SK-N-SH (cell line): ENCODE data around the gene ADD3. TPM values are rescaled to one million over a fixed set of nuclear protein-coding genes. Genes with fewer than 3 reads are reported as not detected.

Source experiments
- CTCF ChIA-PET: fragments of 300-600, 350-600 bp; formaldehyde crosslinking; extraction: SDS; loops from one replicate; lab custom pipeline; 2021; lab: Yijun Ruan, JAX
- POLR2A ChIA-PET: fragments of 350-600 bp; sonication (Branson Sonifier 250); formaldehyde crosslinking; extraction: SDS; loops from one replicate; lab custom pipeline; 2020; ENCODE audit warnings: antibody characterized with exemption, inconsistent platforms; lab: Yijun Ruan, JAX
- DNase-seq: peaks from one replicate; pipeline ENCODE4 v3.0.0; 2012
- H2AFZ ChIP-seq: fragments of 200-600 bp; sonication (generic); 2 replicates; pipeline ENCODE4 v1.8.1; 2016; ENCODE audit warnings: antibody characterized with exemption, mild to moderate bottlenecking, low read depth
- H3F3A ChIP-seq: fragments of 200-600 bp; sonication (generic); replicated peaks from 2 replicates; pipeline ENCODE3; 2016; ENCODE audit warnings: antibody characterized with exemption, mild to moderate bottlenecking; ENCODE audit not compliant: insufficient read depth
- H3K27ac ChIP-seq, 2 experiments: fragments of 200-500 bp in 1 of 2; fragments of 200-600 bp in 1 of 2; sonication (Bioruptor generic) in 1 of 2; sonication (generic), shearing (Covaris generic) in 1 of 2; 2 replicates each; pipeline versions ENCODE4 v1.5.1 to v1.6.1; 2014 to 2016; ENCODE audit warnings: low read depth in 2 of 2, inconsistent platforms in 1 of 2, low read length in 1 of 2, mild to moderate bottlenecking in 1 of 2, mixed read lengths in 1 of 2
- H3K27me3 ChIP-seq: fragments of 200-600 bp; sonication (generic), shearing (Covaris generic); 2 replicates; pipeline ENCODE4 v1.6.1; 2016; ENCODE audit warnings: mixed run types; ENCODE audit not compliant: insufficient read depth
- H3K36me3 ChIP-seq, 2 experiments: fragments of 200-500 bp in 1 of 2; fragments of 200-600 bp in 1 of 2; sonication (Bioruptor generic) in 1 of 2; sonication (generic) in 1 of 2; replicated peaks in 1 of 2; 2 replicates each; pipeline versions ENCODE3 to v1.5.1; 2014 to 2016; ENCODE audit warnings: low read length in 1 of 2, mild to moderate bottlenecking in 1 of 2; ENCODE audit not compliant: insufficient read depth in 2 of 2, control insufficient read depth in 1 of 2
- H3K4me1 ChIP-seq, 2 experiments: fragments of 200-500 bp in 1 of 2; fragments of 200-600 bp in 1 of 2; sonication (Bioruptor generic) in 1 of 2; sonication (generic), shearing (Covaris generic) in 1 of 2; 2 replicates each; pipeline versions ENCODE4 v1.5.1 to v1.6.1; 2014 to 2016; ENCODE audit warnings: low read depth in 1 of 2, low read length in 1 of 2, mixed run types in 1 of 2; ENCODE audit not compliant: insufficient read depth in 2 of 2, control insufficient read depth in 1 of 2
- H3K4me2 ChIP-seq: fragments of 200-600 bp; sonication (generic), shearing (Covaris generic); 2 replicates; pipeline ENCODE4 v1.6.1; 2017; ENCODE audit warnings: mixed run types
- H3K4me3 ChIP-seq, 2 experiments: fragments of 200-500 bp in 1 of 2; fragments of 200-600 bp in 1 of 2; sonication (Bioruptor generic) in 1 of 2; sonication (generic), shearing (Covaris generic) in 1 of 2; 2 replicates each; pipeline versions ENCODE4 v1.5.1 to v1.8.1; 2014 to 2016; ENCODE audit warnings: low read depth in 2 of 2, inconsistent platforms in 1 of 2, low read length in 1 of 2, mild to moderate bottlenecking in 1 of 2, mixed read lengths in 1 of 2, moderate library complexity in 1 of 2
- H3K79me2 ChIP-seq: fragments of 200-600 bp; sonication (generic); 2 replicates; pipeline ENCODE4 v1.8.1; 2017; ENCODE audit warnings: mild to moderate bottlenecking; ENCODE audit not compliant: insufficient read depth
- H3K9ac ChIP-seq: fragments of 200-600 bp; sonication (generic); 2 replicates; pipeline ENCODE4 v1.6.1; 2017; ENCODE audit warnings: mixed run types
- H3K9me2 ChIP-seq: fragments of 200-600 bp; sonication (generic); 2 replicates; pipeline ENCODE4 v1.6.1; 2017; ENCODE audit warnings: mixed run types
- H3K9me3 ChIP-seq: fragments of 200-600 bp; sonication (generic); 2 replicates; pipeline ENCODE4 v1.6.1; 2017; ENCODE audit warnings: mixed run types, mild to moderate bottlenecking, moderate library complexity
- H4K20me1 ChIP-seq: fragments of 200-600 bp; sonication (generic); 2 replicates; pipeline ENCODE4 v1.6.1; 2017; ENCODE audit warnings: mild to moderate bottlenecking, mixed run types; ENCODE audit not compliant: insufficient read depth
- EZH2phosphoT487 ChIP-seq: fragments of 200-600 bp; sonication (generic); IDR thresholded peaks from 2 replicates; pipeline ENCODE4 v1.6.1; 2017; ENCODE audit warnings: low read depth, mixed run types, mild to moderate bottlenecking, antibody characterized with exemption, moderate library complexity, borderline replicate concordance
- FOXJ3 ChIP-seq: sonication (generic); formaldehyde crosslinking; IDR thresholded peaks from 2 replicates; pipeline ENCODE4 v1.5.1; 2020; ENCODE audit warnings: mild to moderate bottlenecking, missing genetic modification reagents
- GATA2 ChIP-seq: sonication (generic); formaldehyde crosslinking; IDR thresholded peaks from 2 replicates; pipeline ENCODE4 v1.5.0; 2020; ENCODE audit warnings: mild to moderate bottlenecking, missing genetic modification reagents
- IRF3 ChIP-seq: fragments of 150-350 bp; IDR thresholded peaks from 2 replicates; pipeline ENCODE4 v1.6.1; 2016; ENCODE audit warnings: mild to moderate bottlenecking, low read depth, low read length
- MXI1 ChIP-seq: IDR thresholded peaks from 2 replicates; pipeline ENCODE4 v1.6.1; 2012; ENCODE audit warnings: mild to moderate bottlenecking, low read depth, low read length, improper control_type of control experiment
- NRF1 ChIP-seq: IDR thresholded peaks from 2 replicates; pipeline ENCODE4 v1.6.1; 2012; ENCODE audit warnings: low read depth, mild to moderate bottlenecking, low read length
- PBX3 ChIP-seq: IDR thresholded peaks from 2 replicates; pipeline ENCODE4; 2012
- RFX5 ChIP-seq: IDR thresholded peaks from 2 replicates; pipeline ENCODE4 v1.6.1; 2012; ENCODE audit warnings: mild to moderate bottlenecking, improper control_type of control experiment, low read length
- RXRA ChIP-seq: IDR thresholded peaks from 2 replicates; pipeline ENCODE4 v1.4.0; 2012; ENCODE audit warnings: low read depth, mild to moderate bottlenecking, borderline replicate concordance
- SMC3 ChIP-seq: IDR thresholded peaks from 2 replicates; pipeline ENCODE4 v1.6.1; 2012; ENCODE audit warnings: low read depth, low read length, improper control_type of control experiment
- TCF12 ChIP-seq: IDR thresholded peaks from 2 replicates; pipeline ENCODE4 v1.4.0; 2012
- TEAD4 ChIP-seq: IDR thresholded peaks from 2 replicates; pipeline ENCODE4 v1.4.0; 2012; ENCODE audit warnings: mild to moderate bottlenecking, borderline replicate concordance; ENCODE audit not compliant: insufficient read depth
- WGBS: methylation state at CpG from one replicate; pipeline ENCODE4 v1.1.6; 2017; ENCODE audit warnings: low lambda C conversion rate; 5-methylcytosine and 5-hydroxymethylcytosine counted together
- polyA plus RNA-seq, 3 experiments: library from polyadenylated mRNA; depleted of rRNA; stranded (reverse); fragments of >200 nt; gene quantifications; 2 replicates each; pipeline ENCODE4 v1.2.3, GENCODE V29; 2012

Gene ADD3
- polyA plus RNA-seq, 1 of the 3 experiments (the other 2 are of a cell fraction), result 27.6 TPM

- Histone ChIP-seq H3K36me3 (no peaks in the 10 kb centered on the region), H4K20me1 (peaks cover 6% of the 10 kb centered on the region; the same call in 1 of the 2 replicates), H3K27me3 (no peaks in the 10 kb centered on the region), H3K9ac (no peak overlapping the region; the same call in 1 of the 2 replicates), H3K9me3 (no peaks in the 10 kb centered on the region), H3K79me2 (peaks cover 26% of the 10 kb centered on the region), H3K4me3 (peak overlapping the region; percentile 11 to 22; a peak in 2 of 4 replicates), H3K4me1 (peaks cover 26 to 29% of the 10 kb centered on the region in 2 experiments; a peak in 3 of 4 replicates), H3K27ac (peak overlapping the region; percentile 18 to 55; a peak in 3 of 4 replicates), H2AFZ (peak overlapping the region; percentile 69), H3F3A (peaks cover 10% of the 10 kb centered on the region), H3K9me2 (no peaks in the 10 kb centered on the region), H3K4me2 (peak overlapping the region; percentile 82; the same call in 1 of the 2 replicates)
- ChIA-PET CTCF (interaction anchor here (1.0 to 3.8 kb wide), 3 partner anchors 9 to 132 kb away, joined by 3 to 22 read pairs (median 4); no protein-coding TSS in a partner anchor), POLR2A (no interaction called here)
- WGBS, result 44% methylated on average over 8 of the region's 8 CpGs
- no peak for TF ChIP-seq SMC3
- TF ChIP-seq PBX3, result no peak
- no peak for TF ChIP-seq EZH2phosphoT487
- no peak for TF ChIP-seq RFX5
- peak; percentile 10 for DNase-seq
These were observed 2.1 kb upstream of the ADD3 start for GRCh38 chr10:110005719-110006118.

GRCh38 chr10:110006358-110007160 is 1.2 kb upstream of the ADD3 start:
- 65% methylated on average over 19 of the region's 19 CpGs for WGBS
- Histone ChIP-seq H3K27ac (peak overlapping the region; percentile 62 to 88; a peak in 3 of 4 replicates), H3K36me3 (no peaks in the 10 kb centered on the region), H3K9me3 (no peaks in the 10 kb centered on the region), H3K9me2 (no peaks in the 10 kb centered on the region), H3K4me2 (peak overlapping the region; percentile 82), H2AFZ (peak overlapping the region; percentile 96), H3K79me2 (peaks cover 34% of the 10 kb centered on the region), H3K4me3 (peak overlapping the region; percentile 60 to 89; a peak in 2 of 4 replicates), H3K27me3 (no peaks in the 10 kb centered on the region), H3K4me1 (peaks cover 32% of the 10 kb centered on the region in 2 experiments; a peak in 3 of 4 replicates), H4K20me1 (peaks cover 7% of the 10 kb centered on the region; the same call in 1 of the 2 replicates), H3F3A (peaks cover 10% of the 10 kb centered on the region), H3K9ac (peak overlapping the region; percentile 80)
- TF ChIP-seq TCF12 (no peak), GATA2 (CRISPR knock-in tag) (no peak), PBX3 (no peak), TEAD4 (no peak), MXI1 (no peak), SMC3 (no peak), RXRA (no peak), EZH2phosphoT487 (no peak), NRF1 (no peak), IRF3 (no peak), FOXJ3 (no peak)
- peak; percentile 16 for DNase-seq
- ChIA-PET POLR2A (interaction anchor here (1.0 to 2.7 kb wide), 3 partner anchors 30 to 41 kb away, joined by 3 to 13 read pairs (median 4); no protein-coding TSS in a partner anchor), CTCF (interaction anchor here (1.0 to 3.8 kb wide), 5 partner anchors 9 to 131 kb away, joined by 3 to 22 read pairs (median 3); no protein-coding TSS in a partner anchor)
